Aorta (tissue), 5 donors: ENCODE data around the gene PCSK7. TPM values are rescaled to one million over a fixed set of nuclear protein-coding genes. Genes with fewer than 3 reads are reported as not detected.

Source experiments
- ATAC-seq: fragments of 200-7000 bp; cut with Tn5 transposase; one replicate; pipeline ENCODE4 v1.9.1; 2022; ENCODE audit warnings: moderate library complexity; ENCODE audit not compliant: low FRiP score
- DNase-seq, 2 donors: peaks; one replicate each; pipeline ENCODE4 v3.0.0-alpha.2; 2020
- H3K27ac ChIP-seq, 2 donors: one replicate each; pipeline ENCODE4 v1.5.1; 2013; ENCODE audit warnings: low read length in 2 of 2, mild to moderate bottlenecking in 2 of 2, moderate library complexity in 2 of 2, control low read depth in 1 of 2, inconsistent platforms in 1 of 2, low read depth in 1 of 2
- H3K27me3 ChIP-seq, 2 donors: one replicate each; pipeline ENCODE4 v1.6.1; 2013; ENCODE audit warnings: control low read depth in 1 of 2, low read length in 1 of 2, mild to moderate bottlenecking in 1 of 2, moderate library complexity in 1 of 2; ENCODE audit not compliant: insufficient read depth in 2 of 2, control insufficient read depth in 1 of 2
- H3K36me3 ChIP-seq, 2 donors: one replicate each; pipeline ENCODE4 v1.6.1; 2013; ENCODE audit warnings: control low read depth in 1 of 2, low read length in 1 of 2, mild to moderate bottlenecking in 1 of 2; ENCODE audit not compliant: insufficient read depth in 2 of 2, control insufficient read depth in 1 of 2
- H3K4me1 ChIP-seq, 2 donors: one replicate each; pipeline ENCODE4 v1.6.1; 2013; ENCODE audit warnings: low read length in 2 of 2, control low read depth in 1 of 2, mild to moderate bottlenecking in 1 of 2, moderate library complexity in 1 of 2; ENCODE audit not compliant: insufficient read depth in 2 of 2, control insufficient read depth in 1 of 2
- H3K4me3 ChIP-seq, 2 donors: one replicate each; pipeline ENCODE4 v1.5.1; 2013; ENCODE audit warnings: low read length in 2 of 2, control low read depth in 1 of 2, mild to moderate bottlenecking in 1 of 2
- H3K9me3 ChIP-seq: one replicate; pipeline ENCODE4 v1.6.1; 2013; ENCODE audit warnings: mild to moderate bottlenecking, low read length; ENCODE audit not compliant: control insufficient read depth
- WGBS, 2 donors: extraction: QIAGEN DNeasy Blood & Tissue Kit; methylation state at CpG; one replicate each; pipeline ENCODE4 v1.1.7; 2013; 5-methylcytosine and 5-hydroxymethylcytosine counted together
- intact Hi-C, 2 donors: fragments of 100-400 bp; cut with DNase I; formaldehyde crosslinking; loops; one replicate each; pipeline versions ENCODE4 v1.14.2 to v1.15.0; 2022
- polyA plus RNA-seq, 2 donors: library from polyadenylated mRNA; stranded (reverse); fragments of 200-250 nt; gene quantifications; one replicate each; pipeline ENCODE4 v1.2.3, GENCODE V29; 2013
- total RNA-seq, 2 donors: library from RNA; stranded (reverse); fragmentation: NEBNext Ultra II Directional; extraction: Animal tissue kit (Norgen Biotek cat#: 25700); gene quantifications; one replicate each; pipeline ENCODE4 v1.2.1, GENCODE V29; 2021
- donor health status: healthy with polysubstance abuse.
- donor health status: Bipolar disorder and iron deficiency.
- donor health status: DM: no; HTN: no; CAD: no.
- donor health status: DM: no; HTN: no; CAD: no.
- donor health status: DM: yes; HTN: yes; CAD: no.

Gene PCSK7
- total and polyA plus RNA-seq, 4 donors = 23.5 to 71.5 (median 54.9) TPM

DNA sequence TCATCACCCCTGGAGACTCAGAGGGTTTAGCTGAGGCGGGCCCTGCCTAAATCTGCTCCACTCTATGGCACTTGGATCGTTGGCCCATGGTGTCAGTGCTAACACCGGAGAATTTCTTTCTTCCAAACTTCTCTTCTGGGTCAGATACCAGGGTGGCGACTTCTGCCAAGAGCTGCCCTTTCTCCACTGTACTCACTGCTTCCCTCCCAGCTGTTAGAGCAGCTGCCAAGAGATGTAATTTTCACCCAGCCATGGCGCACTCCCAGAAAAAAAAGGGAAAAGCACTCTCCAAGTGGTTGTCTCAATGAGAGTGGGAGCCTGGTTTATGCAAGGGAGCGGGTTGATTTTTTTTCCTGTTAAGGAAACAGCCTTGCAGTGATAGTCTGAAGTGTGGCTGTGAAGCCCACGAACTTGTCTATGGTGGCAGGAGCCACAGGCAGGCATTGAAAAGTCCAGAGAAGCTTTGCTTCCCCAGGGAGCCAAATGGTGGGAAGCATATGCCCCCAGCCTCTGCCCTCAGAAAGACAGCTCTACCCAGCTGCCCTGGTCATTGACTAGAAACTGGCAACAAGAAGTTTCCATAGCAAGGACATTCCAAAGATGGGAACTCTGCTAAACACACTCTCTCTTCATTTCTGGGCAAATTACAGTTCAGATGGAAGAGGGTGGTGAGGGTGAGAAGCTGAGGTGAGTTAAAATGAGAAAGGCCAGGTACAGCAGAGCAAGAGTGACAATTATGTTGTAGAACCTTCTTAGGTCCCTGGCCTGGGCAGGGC is 10.7 kb downstream of the PCSK7 start:
- no peak overlapping the region for H3K4me3 ChIP-seq
- peak overlapping the region; percentile 92 to 100 for H3K27ac ChIP-seq
- no peaks in the 10 kb centered on the region for H3K27me3 ChIP-seq
- no peaks in the 10 kb centered on the region for H3K36me3 ChIP-seq
- intact Hi-C loops = loop anchor here in 1 of 2 donors (1.0 kb wide), 1 partner anchor 22 kb away; the partner anchor contains the start of gene TAGLN
- H3K9me3 ChIP-seq = no peaks in the 10 kb centered on the region
- WGBS, 2 donors = 3 to 4% methylated on average over 7 of the region's 7 CpGs
- ATAC-seq = peak; percentile 22
- peaks cover 2 to 11% of the 10 kb centered on the region in 2 donors for H3K4me1 ChIP-seq
- peak; percentile 58 to 72 for DNase-seq

DNA sequence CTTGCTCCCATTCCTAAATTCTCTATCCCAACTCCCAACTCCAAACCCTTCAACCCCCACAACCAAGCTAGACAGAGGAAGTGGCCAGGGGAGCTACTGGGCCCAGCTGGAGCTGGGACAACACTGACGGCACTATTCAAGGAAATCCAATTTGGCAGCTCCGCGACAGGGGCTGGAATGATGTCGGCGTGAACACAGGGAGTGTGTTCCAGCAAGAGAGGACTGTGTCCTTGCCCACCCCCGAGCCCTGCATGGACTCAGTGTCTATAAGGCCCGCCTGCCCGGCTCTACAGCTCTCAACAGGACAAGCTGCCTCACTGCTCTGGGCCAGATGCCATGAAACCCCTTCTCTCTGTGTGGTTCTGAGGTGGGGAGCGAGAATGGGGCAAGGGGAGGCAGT is 11.3 kb downstream of the PCSK7 start:
- no peaks in the 10 kb centered on the region for H3K36me3 ChIP-seq
- intact Hi-C loops = no loop called here
- no peaks in the 10 kb centered on the region for H3K9me3 ChIP-seq
- peak overlapping the region; percentile 92 to 100 for H3K27ac ChIP-seq
- peak; percentile 81 for ATAC-seq
- peak; percentile 89 to 91 for DNase-seq
- WGBS, 2 donors = 0 to 8% methylated on average over 9 of the region's 9 CpGs
- peaks cover 4 to 16% of the 10 kb centered on the region in 2 donors for H3K4me1 ChIP-seq
- no peaks in the 10 kb centered on the region for H3K27me3 ChIP-seq
- H3K4me3 ChIP-seq = no peak overlapping the region

DNA sequence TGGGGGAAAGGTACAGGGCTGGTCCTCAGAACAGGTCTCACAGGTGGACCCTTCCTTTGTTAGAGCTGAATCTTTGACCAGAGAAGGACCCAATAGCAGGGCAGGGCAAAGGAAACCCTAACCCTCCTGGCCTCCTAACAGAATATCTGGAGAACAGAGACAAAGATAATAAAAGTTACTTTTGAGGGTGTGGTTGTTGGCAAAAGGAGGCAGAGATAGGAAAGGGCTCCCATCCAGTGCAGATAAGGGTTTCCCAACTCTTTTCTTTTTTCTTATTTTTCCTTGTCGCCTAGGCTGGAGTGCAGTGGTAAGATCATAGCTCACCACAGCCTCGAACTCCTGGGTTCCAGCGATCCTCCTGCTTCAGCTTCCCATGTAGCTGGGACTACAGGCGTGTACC is 11.9 kb downstream of the PCSK7 start:
- Histone ChIP-seq H3K27ac (peak overlapping the region; percentile 92 to 100), H3K36me3 (no peaks in the 10 kb centered on the region), H3K9me3 (no peaks in the 10 kb centered on the region), H3K27me3 (no peaks in the 10 kb centered on the region), H3K4me1 (peaks cover 4 to 16% of the 10 kb centered on the region in 2 donors), H3K4me3 (no peak overlapping the region)
- WGBS, 2 donors = 44 to 58% methylated on average over 4 of the region's 4 CpGs
- no peak for DNase-seq
- no peak for ATAC-seq
- intact Hi-C loops = loop anchor here in 1 of 2 donors (2.0 kb wide), 1 partner anchor 21 kb away; the partner anchor contains the start of gene TAGLN

DNA sequence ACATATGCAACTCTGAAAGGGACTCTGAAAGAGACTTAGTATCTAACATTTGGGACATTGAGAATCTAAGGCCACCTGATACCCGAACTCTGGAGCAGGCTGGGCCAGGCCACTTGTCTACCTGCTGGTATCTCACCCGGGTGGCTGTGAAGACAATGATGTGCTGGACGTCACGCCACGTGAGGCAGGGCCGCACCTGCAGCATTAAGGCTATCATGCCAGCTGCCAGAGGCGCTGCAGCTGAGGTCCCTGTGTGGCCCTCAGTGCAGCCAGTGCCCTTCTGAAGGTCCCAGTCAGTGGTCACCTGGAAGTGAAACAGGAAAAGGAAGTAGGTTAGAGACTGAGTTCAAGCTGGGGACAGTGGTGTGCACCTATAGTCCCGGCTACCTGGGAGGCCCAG is 12.4 kb downstream of the PCSK7 start:
- no peaks in the 10 kb centered on the region for H3K27me3 ChIP-seq
- H3K9me3 ChIP-seq = no peaks in the 10 kb centered on the region
- intact Hi-C loops = loop anchor here in 1 of 2 donors (2.0 kb wide), 1 partner anchor 21 kb away; the partner anchor contains the start of gene TAGLN
- no peaks in the 10 kb centered on the region for H3K36me3 ChIP-seq
- H3K4me1 ChIP-seq = peaks cover 4 to 16% of the 10 kb centered on the region in 2 donors
- H3K27ac ChIP-seq = peak overlapping the region; percentile 92 to 100
- WGBS, 2 donors = 84 to 85% methylated on average over 8 of the region's 8 CpGs
- DNase-seq = peak in 1 of 2 donors; percentile 66
- H3K4me3 ChIP-seq = no peak overlapping the region
- no peak for ATAC-seq

DNA sequence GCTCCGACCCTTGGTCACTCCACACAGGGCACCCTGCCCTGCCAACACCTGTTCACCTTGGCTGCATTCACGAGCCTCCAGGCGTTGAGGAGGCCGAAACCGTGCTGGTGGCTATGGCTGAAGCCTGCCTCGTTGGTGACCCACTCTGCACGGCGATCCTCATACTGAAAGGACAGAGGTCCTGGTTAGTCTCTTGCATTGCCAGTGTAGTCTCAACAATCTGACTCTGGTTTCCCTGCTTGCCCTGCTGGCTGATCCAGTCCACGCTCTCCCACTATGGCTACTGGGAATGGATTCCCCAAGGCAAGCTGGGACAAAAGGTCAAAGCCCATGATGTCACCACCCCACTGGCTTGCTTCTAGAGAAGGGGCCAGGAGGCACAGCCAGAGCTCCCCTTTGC is 12.9 kb downstream of the PCSK7 start:
- no peak for ATAC-seq
- H3K9me3 ChIP-seq = no peaks in the 10 kb centered on the region
- H3K4me1 ChIP-seq = peaks cover 4 to 16% of the 10 kb centered on the region in 2 donors
- intact Hi-C loops = loop anchor here in 1 of 2 donors (2.0 kb wide), 1 partner anchor 20 kb away; the partner anchor contains the start of gene TAGLN
- DNase-seq = peak in 1 of 2 donors; percentile 66
- H3K27ac ChIP-seq = peak overlapping the region; percentile 92 to 100
- WGBS, 2 donors = 79 to 80% methylated on average over 9 of the region's 9 CpGs
- H3K36me3 ChIP-seq = no peaks in the 10 kb centered on the region
- no peak overlapping the region for H3K4me3 ChIP-seq
- no peaks in the 10 kb centered on the region for H3K27me3 ChIP-seq

DNA sequence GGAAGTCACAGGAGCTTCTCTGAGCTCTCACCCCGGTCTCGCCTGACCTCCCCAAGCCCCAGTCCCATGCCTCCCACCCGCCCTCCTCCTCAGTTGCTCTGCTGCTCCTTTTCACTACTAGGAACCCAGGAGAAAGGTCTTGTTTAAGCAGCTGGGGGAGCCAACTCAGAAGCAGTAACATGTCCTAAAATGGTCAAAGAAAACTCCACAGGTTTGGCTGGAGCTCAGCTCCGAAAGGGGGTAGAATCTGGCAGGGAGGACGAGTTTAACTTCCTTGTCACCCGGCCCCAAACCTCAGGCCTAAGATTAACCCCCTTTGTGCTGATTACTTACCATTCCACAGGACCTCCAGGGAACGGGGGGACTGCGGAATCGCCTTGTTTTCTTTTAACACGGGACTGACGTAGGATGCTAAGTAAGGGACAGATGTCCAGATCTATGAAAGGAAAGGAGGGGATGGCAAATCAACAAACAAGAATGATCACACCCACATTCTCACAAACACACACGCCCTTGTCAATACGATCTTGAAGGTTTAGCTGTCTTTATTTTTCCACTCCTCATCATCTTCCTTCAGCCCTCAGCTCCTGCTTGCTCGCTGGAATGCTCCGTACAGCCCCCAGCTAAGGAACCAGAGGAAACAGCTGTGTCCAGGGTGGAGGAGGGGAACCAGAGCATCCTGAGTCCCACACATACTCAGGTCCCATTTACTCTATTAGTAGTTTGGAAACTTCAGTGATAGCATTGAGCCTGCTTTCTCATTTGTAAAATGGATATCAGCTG is 13.5 kb downstream of the PCSK7 start:
- H3K36me3 ChIP-seq = no peaks in the 10 kb centered on the region
- peaks cover 4 to 16% of the 10 kb centered on the region in 2 donors for H3K4me1 ChIP-seq
- intact Hi-C loops = loop anchor here in 1 of 2 donors (2.0 kb wide), 1 partner anchor 20 kb away; the partner anchor contains the start of gene TAGLN
- no peak overlapping the region for H3K4me3 ChIP-seq
- H3K9me3 ChIP-seq = no peaks in the 10 kb centered on the region
- peak overlapping the region; percentile 92 to 100 for H3K27ac ChIP-seq
- peak; percentile 75 to 81 for DNase-seq
- WGBS, 2 donors = 8 to 9% methylated on average over 15 of the region's 15 CpGs
- H3K27me3 ChIP-seq = no peaks in the 10 kb centered on the region
- peak; percentile 28 for ATAC-seq

DNA sequence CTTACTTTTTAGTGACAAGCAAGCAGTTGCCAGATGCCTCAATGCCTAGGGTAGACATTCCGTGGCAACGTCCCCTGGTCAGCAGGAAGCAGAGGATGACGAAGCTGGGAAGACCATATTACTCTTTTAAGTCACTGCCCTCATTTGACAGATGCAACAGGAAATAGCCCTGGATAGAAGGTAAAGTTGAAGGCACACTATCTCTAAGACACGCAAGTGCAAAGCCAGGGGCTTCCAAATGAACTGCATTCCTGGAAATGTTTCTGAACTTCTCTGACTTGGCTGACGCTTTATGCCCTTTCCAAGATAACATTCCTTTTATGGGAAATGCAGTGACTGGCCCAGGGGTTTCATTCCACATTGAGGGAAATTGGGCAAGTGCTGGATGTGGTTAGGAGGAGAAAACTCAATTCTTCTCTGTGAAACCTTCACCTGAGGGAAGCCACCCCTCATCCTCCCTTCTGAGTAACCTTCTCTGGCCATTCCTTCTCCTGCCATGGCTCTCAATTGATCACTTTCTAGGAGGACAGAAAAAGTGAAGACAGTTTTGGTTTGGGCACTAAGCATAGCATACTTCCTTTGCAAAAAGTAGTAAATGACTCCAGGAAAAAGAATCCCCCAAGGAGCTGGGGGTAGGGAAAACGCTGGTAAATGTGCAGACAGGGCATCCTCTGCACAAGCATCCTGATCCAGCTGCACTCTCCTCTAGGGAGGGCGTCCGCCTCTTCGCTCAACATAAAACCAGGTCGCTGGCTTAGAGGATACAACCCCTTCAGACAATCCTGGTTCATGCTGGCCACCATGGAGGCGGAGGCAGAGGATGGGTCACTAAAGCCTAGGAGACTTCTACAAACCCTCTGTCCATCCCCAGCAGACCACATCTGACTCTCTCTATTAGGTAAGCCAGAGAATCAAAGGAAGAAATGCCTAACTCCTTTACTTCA is 14.5 kb downstream of the PCSK7 start:
- peak in 1 of 2 donors; percentile 69 for DNase-seq
- intact Hi-C loops = loop anchor here in 1 of 2 donors (2.0 kb wide), 1 partner anchor 19 kb away; the partner anchor contains the start of gene TAGLN
- H3K27me3 ChIP-seq = no peaks in the 10 kb centered on the region
- 10 to 17% methylated on average over 11 of the region's 11 CpGs for WGBS, 2 donors
- peaks cover 4 to 16% of the 10 kb centered on the region in 2 donors for H3K4me1 ChIP-seq
- H3K9me3 ChIP-seq = no peaks in the 10 kb centered on the region
- peak overlapping the region; percentile 51 to 100 for H3K27ac ChIP-seq
- no peaks in the 10 kb centered on the region for H3K36me3 ChIP-seq
- no peak overlapping the region for H3K4me3 ChIP-seq
- ATAC-seq = peak; percentile 31
